Tibial artery (tissue), 4 donors: Measurements from ENCODE around the gene DEDD2.
A peak's percentile ranks its signal among the peaks of the same experiment; 100 is the strongest.

ENCODE experiments used
- DNase-seq, 2 donors: peaks; one replicate each; pipeline ENCODE4 v3.0.0-alpha.2; 2019
- H3K27ac ChIP-seq, 2 donors: fragments of 200-600 bp; sonication (generic) in 1 of 2; 1 replicate in 1 of 2; 2 replicates in 1 of 2; pipeline ENCODE4 v1.5.1; 2018 to 2019; ENCODE audit warnings: mild to moderate bottlenecking in 1 of 2
- H3K27me3 ChIP-seq, 2 donors: fragments of 200-600 bp; sonication (generic) in 1 of 2; one replicate each; pipeline versions ENCODE4 v1.5.1 to v1.6.0; 2016 to 2019
- H3K36me3 ChIP-seq, 3 donors: fragments of 200-600 bp; sonication (generic) in 2 of 3; one replicate each; pipeline ENCODE4 v1.5.1; 2016 to 2019; ENCODE audit warnings: mild to moderate bottlenecking in 2 of 3
- H3K4me1 ChIP-seq, 4 donors: fragments of 200-600 bp; sonication (generic) in 2 of 4; 1 replicate in 3 of 4; 2 replicates in 1 of 4; pipeline ENCODE4 v1.5.1; 2016 to 2019
- H3K4me3 ChIP-seq, 2 donors: fragments of 200-600 bp; sonication (generic) in 1 of 2; 1 replicate in 1 of 2; 2 replicates in 1 of 2; pipeline ENCODE4 v1.5.1; 2018 to 2019; ENCODE audit warnings: mild to moderate bottlenecking in 2 of 2
- H3K9me3 ChIP-seq, 3 donors: fragments of 200-600 bp; sonication (generic) in 1 of 3; one replicate each; pipeline ENCODE4 v1.5.1; 2016 to 2019
- CTCF ChIP-seq, 2 experiments: fragments of 200-600 bp in 1 of 2; fragments of 450-650 bp in 1 of 2; IDR thresholded peaks; one replicate each; pipeline ENCODE4 v1.5.1; 2017 to 2019; ENCODE audit warnings: antibody characterized with exemption in 2 of 2, mild to moderate bottlenecking in 1 of 2, moderate library complexity in 1 of 2
- intact Hi-C: fragments of 100-400 bp; cut with DNase I; formaldehyde crosslinking; loops from one replicate; pipeline ENCODE4 v1.15.0; 2023; ENCODE audit warnings: low total_unique reads

DEDD2 gene

GRCh38 chr19:42244347-42245220 lies 27.1 kb upstream of the DEDD2 start:
- peak; percentile 60 to 65 for TF ChIP-seq CTCF (IDR thresholded peaks at IDR 0.05)
- DNase-seq = peak; percentile 92 to 96
- Histone ChIP-seq H3K27ac (peak overlapping the region; percentile 86 to 94), H3K4me3 (peak overlapping the region; percentile 73 to 94), H3K27me3 (no peaks in the 10 kb centered on the region), H3K4me1 (peaks cover 3 to 65% (median 46%) of the 10 kb centered on the region in 4 donors), H3K9me3 (no peaks in the 10 kb centered on the region), H3K36me3 (peaks cover 0 to 22% (median 15%) of the 10 kb centered on the region in 3 donors)
- intact Hi-C loops = no loop called here

- no peaks in the 10 kb centered on the region for H3K9me3 ChIP-seq
- no peaks in the 10 kb centered on the region for H3K27me3 ChIP-seq
- peak within 1 kb of the TSS; percentile 73 to 94 for H3K4me3 ChIP-seq
- intact Hi-C loops = no loop called here
- DNase-seq = peak; percentile 99 to 100
- TF ChIP-seq CTCF (IDR thresholded peaks at IDR 0.05) = peak in 1 of 2 experiments; percentile 6
- H3K4me1 ChIP-seq = peaks cover 3 to 54% (median 44%) of the 10 kb centered on the region in 4 donors
- H3K27ac ChIP-seq = peak within 1 kb of the TSS; percentile 86 to 94
- H3K36me3 ChIP-seq = peaks cover 0 to 19% (median 0%) of the 10 kb centered on the region in 3 donors
Observed at GRCh38 chr19:42242512-42243409, 25.3 kb upstream of the DEDD2 start, which contains the start of gene GSK3A. TSS of gene GSK3A (minus strand) at chr19:42242602. CDS start at chr19:42242465, 137 bp downstream.

GRCh38 chr19:42242069-42242511 lies 24.6 kb upstream of the DEDD2 start:
- intact Hi-C loops = no loop called here
- DNase-seq = no peak
- Histone ChIP-seq H3K27ac (peak overlapping the region; percentile 86 to 94), H3K36me3 (peaks cover 0 to 21% (median 0%) of the 10 kb centered on the region in 3 donors), H3K4me1 (peaks cover 3 to 54% (median 44%) of the 10 kb centered on the region in 4 donors), H3K4me3 (peak overlapping the region; percentile 73 to 94), H3K9me3 (no peaks in the 10 kb centered on the region), H3K27me3 (no peaks in the 10 kb centered on the region)
- TF ChIP-seq CTCF (IDR thresholded peaks at IDR 0.05) = no peak

- H3K27ac ChIP-seq = peak overlapping the region; percentile 86 to 94
- intact Hi-C loops = no loop called here
- H3K4me1 ChIP-seq = peaks cover 3 to 50% (median 39%) of the 10 kb centered on the region in 4 donors
Observed at GRCh38 chr19:42241279-42241678, 23.8 kb upstream of the DEDD2 start.

More at GRCh38 chr19:42241279-42241678, 23.8 kb upstream of the DEDD2 start:
- peaks cover 0 to 29% (median 7%) of the 10 kb centered on the region in 3 donors for H3K36me3 ChIP-seq
- H3K27me3 ChIP-seq = no peaks in the 10 kb centered on the region
- no peaks in the 10 kb centered on the region for H3K9me3 ChIP-seq
- peak overlapping the region; percentile 73 to 94 for H3K4me3 ChIP-seq
- TF ChIP-seq CTCF (IDR thresholded peaks at IDR 0.05) = no peak
- no peak for DNase-seq
